HEK293T (cell line): ENCODE results near the gene SYT2.
"Not testable (repeated sequence)": the region's sequence is repeated elsewhere in the genome, so short reads cannot be mapped to it uniquely, and the experiment has no call there.

Experiments
- ARNT ChIP-seq: fragments of 450-650 bp; IDR thresholded peaks from 2 replicates; pipeline ENCODE4 v1.6.1; 2017; ENCODE audit warnings: mild to moderate bottlenecking
- BHLHE40 ChIP-seq: fragments of 450-650 bp; IDR thresholded peaks from 2 replicates; pipeline ENCODE4 v1.6.1; 2016; ENCODE audit warnings: mild to moderate bottlenecking, moderate library complexity, borderline replicate concordance
- CTBP1 ChIP-seq: fragments of 450-650 bp; IDR thresholded peaks from 2 replicates; pipeline ENCODE4 v1.6.1; 2016; ENCODE audit warnings: borderline replicate concordance
- ELF4 ChIP-seq: fragments of 450-650 bp; IDR thresholded peaks from 2 replicates; pipeline ENCODE4 v1.6.1; 2017; ENCODE audit warnings: antibody characterized with exemption
- FOXA1 ChIP-seq: fragments of 450-650 bp; IDR thresholded peaks from 2 replicates; pipeline ENCODE4 v1.6.1; 2016; ENCODE audit warnings: mild to moderate bottlenecking
- FOXM1 ChIP-seq: fragments of 450-650 bp; IDR thresholded peaks from 2 replicates; pipeline ENCODE4 v1.6.1; 2017; ENCODE audit warnings: mild to moderate bottlenecking, borderline replicate concordance
- LEF1 ChIP-seq: fragments of 450-650 bp; IDR thresholded peaks from 2 replicates; pipeline ENCODE4 v1.6.1; 2017; ENCODE audit warnings: mild to moderate bottlenecking, borderline replicate concordance
- SP1 ChIP-seq: fragments of 450-650 bp; IDR thresholded peaks from 2 replicates; pipeline ENCODE4 v1.6.1; 2017
- SUZ12 ChIP-seq: fragments of 450-650 bp; IDR thresholded peaks from 2 replicates; pipeline ENCODE4 v1.6.1; 2016; ENCODE audit warnings: mild to moderate bottlenecking
- TARDBP ChIP-seq: fragments of 450-650 bp; IDR thresholded peaks from 2 replicates; pipeline ENCODE4 v1.6.1; 2016

- TF ChIP-seq SP1, FOXM1, LEF1, FOXA1, SUZ12, TARDBP, BHLHE40, CTBP1, ELF4, ARNT: not testable (repeated sequence)
These were observed 152.6 kb downstream of the SYT2 start for GRCh38 chr1:202557662-202558061.
